ENCODE results near the gene SLC22A23.

DNA sequence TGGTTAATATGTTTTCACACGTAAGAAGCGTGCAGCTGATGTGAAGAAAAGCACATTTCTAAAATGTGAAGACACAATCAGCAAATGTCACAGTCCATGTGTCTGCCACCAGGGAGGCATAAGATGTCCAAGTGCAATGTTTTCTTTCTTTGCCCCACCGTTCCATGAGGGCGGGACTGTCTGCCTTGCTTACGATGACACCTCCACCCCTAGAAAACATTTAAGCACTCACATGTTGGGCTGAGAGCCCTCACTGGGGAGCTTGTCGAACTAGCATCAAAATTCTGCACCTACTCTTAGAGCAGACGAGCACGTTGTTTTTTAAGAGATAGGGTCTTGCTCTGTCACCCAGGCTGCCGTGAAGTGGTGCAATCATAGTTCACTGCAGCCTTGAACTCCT, 140.5 kb downstream of the SLC22A23 start:
- no peak for TF ChIP-seq POLR2A (IDR thresholded peaks at IDR 0.05; ENCODE audit: low read depth, low read length)
- no peak for TF ChIP-seq POLR2AphosphoS5 (IDR thresholded peaks at IDR 0.05; ENCODE audit: low read depth, low read length)
- no peak for TF ChIP-seq TAF1 (IDR thresholded peaks at IDR 0.05; ENCODE audit: borderline replicate concordance, low read depth, low read length)

All from GM12892 (cell line).